H1 (cell line): ENCODE measurements around the gene HECTD4. TPM values are rescaled to one million over a fixed set of nuclear protein-coding genes. Genes with fewer than 3 reads are reported as not detected.
A peak's percentile ranks its signal among the peaks of the same experiment; 100 is the strongest.

Experiments used
- CTCF ChIA-PET: fragments of 300-600 bp; sonication (Branson Sonifier 250); formaldehyde crosslinking; loops from one replicate; lab custom pipeline; 2021; ENCODE audit not compliant: partially characterized antibody; lab: Charles Lee
- POLR2A ChIA-PET: fragments of 300-600 bp; sonication (Branson Sonifier 250); formaldehyde crosslinking; loops from one replicate; lab custom pipeline; 2021; ENCODE audit warnings: inconsistent platforms; ENCODE audit not compliant: partially characterized antibody; lab: Charles Lee
- DNase-seq, 2 experiments: peaks; one replicate each; pipeline versions ENCODE4 v3.0.0 to v3.0.0-alpha.2; 2010 to 2022; ENCODE audit warnings: low spot score in 2 of 2, low read depth in 1 of 2, mixed read lengths in 1 of 2
- FAIRE-seq: peaks from 2 replicates; lab custom pipeline; 2011; peaks lifted over from hg19 to GRCh38; lab: Jason Lieb, UNC
- H2AFZ ChIP-seq: 2 replicates; pipeline ENCODE4 v1.8.1; 2012; ENCODE audit warnings: low read length, inconsistent platforms
- H2AK5ac ChIP-seq: 2 replicates; pipeline ENCODE4 v1.6.1; 2013; ENCODE audit warnings: low read depth, low read length
- H2BK120ac ChIP-seq: replicated peaks from 2 replicates; pipeline ENCODE3; 2013; ENCODE audit warnings: low read depth, low read length, inconsistent platforms
- H2BK12ac ChIP-seq: 2 replicates; pipeline ENCODE4 v1.6.1; 2013; ENCODE audit warnings: low read depth, low read length
- H2BK15ac ChIP-seq: 2 replicates; pipeline ENCODE4 v1.6.1; 2013; ENCODE audit warnings: low read length
- H2BK20ac ChIP-seq: 2 replicates; pipeline ENCODE4 v1.6.1; 2013; ENCODE audit warnings: low read length
- H2BK5ac ChIP-seq: 2 replicates; pipeline ENCODE4 v1.6.1; 2013; ENCODE audit warnings: low read depth, low read length
- H3K14ac ChIP-seq: 2 replicates; pipeline ENCODE4 v1.6.1; 2013; ENCODE audit warnings: inconsistent platforms; ENCODE audit not compliant: insufficient read length
- H3K18ac ChIP-seq: 2 replicates; pipeline ENCODE4 v1.6.1; 2013; ENCODE audit warnings: low read length; ENCODE audit errors: extremely low read depth
- H3K23ac ChIP-seq: 2 replicates; pipeline ENCODE4 v1.6.1; 2013; ENCODE audit warnings: inconsistent platforms; ENCODE audit not compliant: insufficient read length
- H3K23me2 ChIP-seq: 2 replicates; pipeline ENCODE4 v1.6.1; 2013; ENCODE audit warnings: low read depth, low read length
- H3K27ac ChIP-seq: 2 replicates; pipeline ENCODE4 v1.6.1; 2011; ENCODE audit warnings: low read depth, low read length, inconsistent platforms
- H3K27me3 ChIP-seq, 4 experiments: replicated peaks in 1 of 4; 1 replicate in 1 of 4; 2 replicates in 3 of 4; pipeline versions ENCODE4 v1.6.1 to v1.8.1; 2011 to 2013; ENCODE audit warnings: low read length in 3 of 4, mild to moderate bottlenecking in 3 of 4, inconsistent platforms in 2 of 4, mixed read lengths in 2 of 4, moderate library complexity in 1 of 4; ENCODE audit not compliant: control insufficient read depth in 3 of 4, insufficient read depth in 3 of 4; ENCODE audit errors: extremely low read depth in 1 of 4
- H3K36me3 ChIP-seq, 4 experiments: 2 replicates each; pipeline versions ENCODE4 v1.6.1 to v1.8.1; 2011 to 2013; ENCODE audit warnings: mild to moderate bottlenecking in 4 of 4, low read length in 3 of 4, moderate library complexity in 2 of 4, control low read depth in 1 of 4, inconsistent platforms in 1 of 4; ENCODE audit not compliant: insufficient read depth in 4 of 4, control insufficient read depth in 2 of 4
- H3K4ac ChIP-seq: replicated peaks from 2 replicates; pipeline ENCODE3; 2013; ENCODE audit warnings: low read length, low read depth, mixed read lengths, inconsistent platforms; ENCODE audit not compliant: insufficient read length
- H3K4me1 ChIP-seq, 4 experiments: replicated peaks in 1 of 4; 1 replicate in 1 of 4; 2 replicates in 3 of 4; pipeline versions ENCODE4 v1.6.1 to v1.8.1; 2011 to 2013; ENCODE audit warnings: low read length in 3 of 4, inconsistent platforms in 2 of 4, mixed read lengths in 1 of 4; ENCODE audit not compliant: insufficient read depth in 4 of 4, control insufficient read depth in 3 of 4
- H3K4me2 ChIP-seq, 2 experiments: 2 replicates each; pipeline versions ENCODE4 v1.6.1 to v1.8.1; 2011 to 2013; ENCODE audit warnings: low read depth in 2 of 2, low read length in 2 of 2, control low read depth in 1 of 2, inconsistent platforms in 1 of 2, mild to moderate bottlenecking in 1 of 2; ENCODE audit not compliant: insufficient read depth in 1 of 2
- H3K4me3 ChIP-seq, 4 experiments: fragments of 200-600, 300-600 bp in 1 of 4; sonication (generic), shearing (Covaris generic), sonication (Bioruptor Twin) in 1 of 4; 2 replicates each; pipeline versions ENCODE4 v1.5.1 to v1.8.1; 2011 to 2016; ENCODE audit warnings: low read length in 4 of 4, low read depth in 3 of 4, control low read depth in 2 of 4, inconsistent platforms in 2 of 4, mild to moderate bottlenecking in 2 of 4, mixed read lengths in 1 of 4, moderate library complexity in 1 of 4; ENCODE audit not compliant: insufficient read depth in 2 of 4; ENCODE audit errors: extremely low read depth in 1 of 4
- H3K56ac ChIP-seq: replicated peaks from 2 replicates; pipeline ENCODE3; 2013; ENCODE audit warnings: low read depth, mild to moderate bottlenecking, mixed read lengths, low read length, inconsistent platforms; ENCODE audit not compliant: insufficient read length
- H3K79me1 ChIP-seq: 2 replicates; pipeline ENCODE4 v1.6.1; 2013; ENCODE audit warnings: low read depth, low read length, control low read depth
- H3K79me2 ChIP-seq, 2 experiments: 2 replicates each; pipeline versions ENCODE4 v1.6.1 to v1.8.1; 2012 to 2013; ENCODE audit warnings: low read length in 2 of 2, mild to moderate bottlenecking in 2 of 2, inconsistent platforms in 1 of 2; ENCODE audit not compliant: insufficient read depth in 2 of 2, control insufficient read depth in 1 of 2
- H3K9ac ChIP-seq, 4 experiments: replicated peaks in 1 of 4; 1 replicate in 1 of 4; 2 replicates in 3 of 4; pipeline versions ENCODE4 v1.6.1 to v1.8.1; 2011 to 2013; ENCODE audit warnings: low read depth in 3 of 4, low read length in 3 of 4, control low read depth in 2 of 4, mild to moderate bottlenecking in 2 of 4, moderate library complexity in 2 of 4, inconsistent platforms in 1 of 4; ENCODE audit errors: extremely low read depth in 1 of 4
- H3K9me3 ChIP-seq, 2 experiments: 2 replicates each; pipeline versions ENCODE4 v1.6.1 to v1.8.1; 2012 to 2013; ENCODE audit warnings: mild to moderate bottlenecking in 2 of 2, moderate library complexity in 2 of 2, control low read depth in 1 of 2, inconsistent platforms in 1 of 2, low read depth in 1 of 2, low read length in 1 of 2, mixed read lengths in 1 of 2; ENCODE audit not compliant: insufficient read depth in 2 of 2
- H4K20me1 ChIP-seq, 2 experiments: replicated peaks in 1 of 2; 2 replicates each; pipeline versions ENCODE3 to v1.8.1; 2011 to 2013; ENCODE audit warnings: inconsistent platforms in 2 of 2, low read length in 2 of 2, mild to moderate bottlenecking in 1 of 2; ENCODE audit not compliant: insufficient read depth in 2 of 2, control insufficient read depth in 1 of 2
- H4K5ac ChIP-seq: 2 replicates; pipeline ENCODE4 v1.6.1; 2013; ENCODE audit warnings: low read length, low read depth, mixed read lengths, inconsistent platforms; ENCODE audit not compliant: insufficient read length
- H4K8ac ChIP-seq: 2 replicates; pipeline ENCODE4 v1.8.0; 2013; ENCODE audit warnings: mild to moderate bottlenecking, moderate library complexity, low read length, inconsistent platforms; ENCODE audit not compliant: insufficient read depth; ENCODE audit errors: extremely low read depth
- H4K91ac ChIP-seq: replicated peaks from 2 replicates; pipeline ENCODE3; 2013; ENCODE audit warnings: low read length, mixed read lengths, inconsistent platforms; ENCODE audit not compliant: insufficient read length
- BACH1 ChIP-seq: IDR thresholded peaks from 2 replicates; pipeline ENCODE4 v1.6.1; 2012; ENCODE audit warnings: low read length, improper control_type of control experiment
- BRCA1 ChIP-seq: IDR thresholded peaks from 2 replicates; pipeline ENCODE4 v1.6.1; 2012; ENCODE audit warnings: low read depth, low read length, improper control_type of control experiment
- CEBPB ChIP-seq: IDR thresholded peaks from 2 replicates; pipeline ENCODE4 v1.6.1; 2012; ENCODE audit warnings: low read depth, low read length
- CREB1 ChIP-seq: IDR thresholded peaks from 2 replicates; pipeline ENCODE4 v1.6.1; 2012; ENCODE audit warnings: inconsistent platforms
- EZH2 ChIP-seq: fragments of 200-600 bp; sonication (generic); IDR thresholded peaks from 2 replicates; pipeline ENCODE4 v1.7.1; 2012; ENCODE audit warnings: low read depth, mild to moderate bottlenecking, moderate library complexity, low read length, inconsistent platforms; ENCODE audit not compliant: severe bottlenecking
- MAFK ChIP-seq: IDR thresholded peaks from 2 replicates; pipeline ENCODE4 v1.6.1; 2012; ENCODE audit warnings: low read depth, mild to moderate bottlenecking, improper control_type of control experiment, low read length
- SRF ChIP-seq: IDR thresholded peaks from 2 replicates; pipeline ENCODE4 v1.6.1; 2011; ENCODE audit warnings: mild to moderate bottlenecking, low read depth, low read length, moderate library complexity
- TEAD4 ChIP-seq: IDR thresholded peaks from 2 replicates; pipeline ENCODE4 v1.6.1; 2012; ENCODE audit warnings: low read depth, low read length, inconsistent platforms, mixed read lengths
- WGBS, 2 experiments: shearing (Covaris generic) in 1 of 2; methylation state at CpG; one replicate each; pipeline versions ENCODE4 v1.1.6 to v1.1.7; 2013 to 2015; ENCODE audit warnings: low lambda C conversion rate in 2 of 2, mixed read lengths in 2 of 2, inconsistent platforms in 1 of 2, low coverage in 1 of 2, missing lambda C conversion rate in 1 of 2; ENCODE audit not compliant: insufficient replicate concordance in 2 of 2, insufficient coverage in 1 of 2, insufficient read length in 1 of 2; ENCODE audit errors: extremely low coverage in 1 of 2, missing lambda C conversion rate in 1 of 2; 5-methylcytosine and 5-hydroxymethylcytosine counted together
- polyA plus RNA-seq, 7 experiments: library from polyadenylated mRNA; depleted of rRNA in 3 of 7; stranded (reverse) in 5 of 7; unstranded in 2 of 7; fragments of >200 nt in 5 of 7; fragments of 200-250 nt in 2 of 7; gene quantifications; 1 replicate in 5 of 7; 2 replicates in 1 of 7; 4 replicates in 1 of 7; pipeline versions ENCODE4 v1.2.1 to v1.2.3, GENCODE V29; 2011 to 2013; ENCODE audit warnings: missing spikeins in 2 of 7, mixed read lengths in 2 of 7
- total RNA-seq: library from RNA; stranded (reverse); fragmentation: NEBNext Ultra II Directional; extraction: Animal tissue kit (Norgen Biotek cat#: 25700); gene quantifications from 2 replicates; pipeline ENCODE4 v1.2.1, GENCODE V29; 2021

HECTD4 gene
- total and polyA plus RNA-seq, 2 of the 8 experiments (the other 6 are each of a cell fraction or from before 2014, with no cell fraction given): 6.5 to 33.7 TPM

DNA sequence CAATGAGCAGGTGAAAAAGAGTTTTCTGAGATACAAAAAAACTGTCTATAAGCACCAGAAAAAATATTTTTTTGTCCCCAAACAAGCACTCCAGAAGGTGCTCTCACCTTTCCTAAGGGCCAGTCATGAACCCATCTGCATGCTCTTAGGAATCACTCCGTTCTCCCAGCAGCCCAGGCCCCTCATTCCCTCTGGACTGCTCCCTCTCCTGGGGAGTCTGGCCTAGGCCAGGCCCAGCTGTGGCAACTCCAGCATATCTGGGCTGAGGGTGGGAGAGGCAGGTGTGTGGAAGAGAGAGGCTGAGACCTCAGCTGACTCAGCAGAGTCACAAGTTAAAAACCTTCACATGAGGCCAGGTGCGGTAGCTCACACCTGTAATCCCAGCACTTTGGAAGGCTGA, 202.3 kb downstream of the HECTD4 start:
- H3K4me3 ChIP-seq: no peak overlapping the region
- H3K4me1 ChIP-seq: peaks cover 9 to 22% (median 12%) of the 10 kb centered on the region in 4 experiments; a peak in 6 of 7 replicates
- H3K27ac ChIP-seq: no peak overlapping the region
- H3K4me2 ChIP-seq: no peak overlapping the region
- 93% methylated on average over 2 of the region's 2 CpGs; no CpG with 5 or more reads in 1 of the 2 experiments for WGBS, 2 experiments
- DNase-seq (no peak), FAIRE-seq (no peak)
- no peak overlapping the region for H2AFZ ChIP-seq
- no peak overlapping the region for H2BK12ac ChIP-seq
- no peak overlapping the region for H2BK120ac ChIP-seq
- CTCF ChIA-PET: interaction anchor here (0.7 to 7.4 kb wide), 3 partner anchors 8 to 207 kb away, joined by 3 to 43 read pairs (median 5); no protein-coding TSS in a partner anchor
- H3K79me2 ChIP-seq: no peaks in the 10 kb centered on the region
- H3K9me3 ChIP-seq: no peaks in the 10 kb centered on the region
- H4K91ac ChIP-seq: no peak overlapping the region
- no peak overlapping the region for H2AK5ac ChIP-seq
- no peak overlapping the region for H3K23ac ChIP-seq
- POLR2A ChIA-PET: interaction anchor here (0.6 kb wide), 1 partner anchor 224 kb away, joined by 3 read pairs; no protein-coding TSS in a partner anchor
- H3K36me3 ChIP-seq: peaks cover 8 to 26% (median 14%) of the 10 kb centered on the region in 4 experiments; a peak in 7 of 8 replicates
- no peak overlapping the region for H3K4ac ChIP-seq
- 0 out of 2 replicates have a peak, but pooled peaks cover 2% of the 10 kb centered on the region for H3K23me2 ChIP-seq
- H3K18ac ChIP-seq: no peak overlapping the region
- no peak overlapping the region for H2BK5ac ChIP-seq
- no peak overlapping the region for H2BK20ac ChIP-seq
- H3K14ac ChIP-seq: no peak overlapping the region
- H4K8ac ChIP-seq: no peak overlapping the region
- H3K56ac ChIP-seq: no peak overlapping the region
- no peak overlapping the region for H3K9ac ChIP-seq
- H4K5ac ChIP-seq: no peak overlapping the region
- H2BK15ac ChIP-seq: no peak overlapping the region
- H3K27me3 ChIP-seq: no peaks in the 10 kb centered on the region
- no peaks in the 10 kb centered on the region for H4K20me1 ChIP-seq
- H3K79me1 ChIP-seq: no peaks in the 10 kb centered on the region
- TF ChIP-seq EZH2 (no peak), CREB1 (no peak), MAFK (peak; percentile 25; the same call in 1 of the 2 replicates), CEBPB (no peak), BRCA1 (no peak), BACH1 (no peak), TEAD4 (no peak), SRF (no peak)
